Measurements from ENCODE around the gene DDX50.
"Not testable (repeated sequence)": the region's sequence is repeated elsewhere in the genome, so short reads cannot be mapped to it uniquely, and the experiment has no call there.

The DDX50 gene

GRCh38 chr10:68902382-68902781 is 1.3 kb downstream of the DDX50 start:
- DNase-seq: no peak

DNA sequence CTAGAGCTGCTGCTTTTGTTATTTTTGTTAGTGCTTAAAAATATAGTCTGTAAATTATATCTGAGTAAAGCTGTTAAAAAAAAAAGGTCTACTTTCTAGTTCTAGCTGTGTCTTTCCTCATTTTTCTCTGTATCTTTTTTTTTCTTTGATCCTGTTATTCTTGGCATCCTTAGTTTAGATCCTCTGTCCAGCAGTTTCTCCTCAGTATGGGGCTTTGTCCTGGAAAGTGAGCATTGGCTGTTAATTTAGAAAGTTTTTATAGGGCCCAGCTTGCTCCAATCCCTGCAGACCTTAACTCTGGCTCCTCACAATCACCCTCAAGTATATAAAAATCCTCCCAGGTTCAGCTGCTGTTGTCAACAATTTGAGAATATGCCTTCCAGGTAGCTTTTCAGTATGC is 23.5 kb downstream of the DDX50 start:
- DNase-seq: no peak

DNA sequence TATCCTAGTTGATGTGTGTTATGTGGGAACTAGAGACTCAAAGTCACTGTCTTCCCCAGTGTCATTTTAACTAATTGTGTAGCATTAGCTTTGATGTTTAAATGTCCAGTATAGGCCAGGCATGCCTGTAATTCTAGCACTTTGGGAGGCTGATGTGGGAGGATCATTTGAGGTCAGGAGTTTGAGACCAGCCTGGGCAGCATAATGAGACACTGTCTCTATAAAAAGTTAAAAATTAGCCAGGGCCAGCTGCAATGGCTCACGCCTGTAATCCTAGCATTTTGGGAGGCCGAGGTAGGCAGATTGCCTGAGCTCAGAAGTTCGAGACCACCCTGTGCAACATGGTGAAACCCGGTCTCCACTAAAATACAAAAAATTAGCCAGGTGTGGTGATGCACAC is 24.4 kb downstream of the DDX50 start:
- DNase-seq: no peak

- not testable (repeated sequence) for DNase-seq
Measured at GRCh38 chr10:68929157-68929556, 28.0 kb downstream of the DDX50 start.

GRCh38 chr10:68929888-68930287 is 28.8 kb downstream of the DDX50 start:
- not testable (repeated sequence) for DNase-seq

DNA sequence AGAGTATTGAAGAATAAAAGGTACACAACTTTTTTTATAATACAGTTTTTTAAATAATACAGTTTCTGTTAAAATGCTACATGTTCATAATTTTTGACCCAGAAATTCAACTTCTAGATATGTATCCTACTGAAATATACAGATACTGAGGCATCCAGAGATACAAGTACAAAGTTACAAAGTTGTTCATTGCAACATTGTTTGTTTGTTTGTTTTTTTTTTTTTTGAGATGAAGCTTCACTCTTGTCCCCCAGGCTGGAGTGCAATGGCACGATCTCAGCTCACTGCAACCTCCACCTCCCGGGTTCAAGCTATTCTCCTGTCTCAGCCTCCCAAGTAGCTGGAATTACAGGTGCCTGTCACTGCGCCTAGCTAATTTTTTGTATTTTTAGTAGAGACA is 31.7 kb downstream of the DDX50 start:
- not testable (repeated sequence) for DNase-seq

DNA sequence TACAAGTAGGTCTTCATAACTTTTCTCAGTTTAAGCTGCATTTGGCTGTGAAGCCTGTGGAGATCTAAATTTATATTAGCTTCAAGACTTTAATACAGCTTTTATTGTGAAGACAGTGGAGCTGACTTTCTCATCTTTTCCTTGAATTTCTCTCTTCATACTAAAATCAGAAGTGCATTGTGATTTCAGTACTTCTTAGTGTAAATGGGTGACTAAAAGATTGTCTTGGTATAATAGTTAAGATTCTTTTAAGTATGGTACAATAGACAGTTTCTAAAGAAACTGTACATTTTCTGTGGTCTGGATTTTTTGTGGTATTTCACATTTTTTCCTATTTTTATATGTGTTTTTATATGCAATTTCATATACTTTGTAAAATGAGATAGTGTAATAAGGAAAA is 33.9 kb downstream of the DDX50 start:
- no peak for DNase-seq

DNA sequence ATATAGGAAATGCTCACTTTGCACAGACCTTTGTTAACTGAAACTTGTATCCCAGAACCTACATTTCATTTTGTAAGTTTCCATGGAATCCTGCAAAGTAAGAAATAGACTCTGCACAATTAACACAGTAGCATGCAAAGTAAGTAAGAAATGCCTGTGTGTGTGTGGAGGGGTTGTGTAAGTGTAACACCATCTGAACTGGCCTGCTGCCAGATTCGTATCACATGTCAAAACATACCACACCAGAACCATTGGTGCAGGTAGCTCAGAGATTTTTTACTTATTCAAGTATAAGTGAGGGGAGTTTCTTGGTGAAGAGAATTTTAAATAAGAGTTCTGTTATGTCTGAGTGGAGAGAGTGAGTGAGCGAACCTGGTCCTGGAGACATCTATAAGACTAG is 37.0 kb downstream of the DDX50 start:
- DNase-seq: no peak

- no peak for DNase-seq
Measured at GRCh38 chr10:68938884-68939283, 37.8 kb downstream of the DDX50 start.

DNA sequence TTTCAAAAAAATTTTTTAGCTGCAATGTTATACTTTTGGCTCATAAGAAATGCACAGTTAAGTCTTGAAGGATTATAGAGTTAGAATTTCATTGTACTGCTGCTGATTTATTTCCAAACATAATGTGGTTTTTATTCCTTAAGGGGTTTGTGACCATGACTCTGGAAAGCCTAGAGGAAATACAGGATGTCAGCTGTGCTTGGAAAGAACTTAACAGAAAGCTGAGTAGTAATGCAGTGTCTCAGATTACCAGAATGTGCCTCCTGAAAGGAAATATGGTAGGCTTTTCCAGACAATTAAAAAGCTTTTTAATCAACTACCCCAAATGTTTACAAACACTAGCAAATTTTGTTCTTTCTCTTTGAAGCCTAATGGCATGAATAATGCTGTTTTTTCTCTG is 39.8 kb downstream of the DDX50 start:
- not testable (repeated sequence) for DNase-seq

GRCh38 chr10:68950598-68950997 is 49.5 kb downstream of the DDX50 start:
- no peak for DNase-seq

- DNase-seq: no peak
Measured at GRCh38 chr10:68954904-68955303, 53.8 kb downstream of the DDX50 start.

- DNase-seq: peak; percentile 2
Measured at GRCh38 chr10:68955355-68955831, 54.3 kb downstream of the DDX50 start.

- DNase-seq: peak; percentile 64
Measured at GRCh38 chr10:68955832-68956532, 54.9 kb downstream of the DDX50 start, which contains the start of gene DDX21. TSS of gene DDX21 (plus strand) at chr10:68956170. CDS start at chr10:68956226, 56 bp downstream.

- no peak for DNase-seq
Measured at GRCh38 chr10:68957284-68957615, 56.1 kb downstream of the DDX50 start.

DNA sequence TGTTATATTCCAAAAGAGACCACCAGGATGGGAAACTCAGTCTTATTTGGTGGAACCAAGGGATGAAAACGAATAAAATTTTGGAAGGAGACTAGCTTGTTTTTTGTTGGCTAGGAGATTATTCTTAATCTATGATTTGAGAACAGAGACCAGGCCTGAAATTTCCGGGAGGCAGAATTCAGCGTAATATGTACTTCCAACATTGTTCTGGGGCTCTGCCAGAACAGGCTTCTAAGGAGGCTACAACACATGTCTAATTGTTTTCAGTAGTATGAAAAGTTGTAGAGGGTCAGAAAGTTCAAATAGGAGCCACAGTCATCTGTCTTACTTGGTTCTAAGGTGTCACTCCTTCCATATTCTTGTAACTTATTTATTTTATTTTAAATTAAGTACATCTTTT is 56.5 kb downstream of the DDX50 start:
- no peak for DNase-seq

DNA sequence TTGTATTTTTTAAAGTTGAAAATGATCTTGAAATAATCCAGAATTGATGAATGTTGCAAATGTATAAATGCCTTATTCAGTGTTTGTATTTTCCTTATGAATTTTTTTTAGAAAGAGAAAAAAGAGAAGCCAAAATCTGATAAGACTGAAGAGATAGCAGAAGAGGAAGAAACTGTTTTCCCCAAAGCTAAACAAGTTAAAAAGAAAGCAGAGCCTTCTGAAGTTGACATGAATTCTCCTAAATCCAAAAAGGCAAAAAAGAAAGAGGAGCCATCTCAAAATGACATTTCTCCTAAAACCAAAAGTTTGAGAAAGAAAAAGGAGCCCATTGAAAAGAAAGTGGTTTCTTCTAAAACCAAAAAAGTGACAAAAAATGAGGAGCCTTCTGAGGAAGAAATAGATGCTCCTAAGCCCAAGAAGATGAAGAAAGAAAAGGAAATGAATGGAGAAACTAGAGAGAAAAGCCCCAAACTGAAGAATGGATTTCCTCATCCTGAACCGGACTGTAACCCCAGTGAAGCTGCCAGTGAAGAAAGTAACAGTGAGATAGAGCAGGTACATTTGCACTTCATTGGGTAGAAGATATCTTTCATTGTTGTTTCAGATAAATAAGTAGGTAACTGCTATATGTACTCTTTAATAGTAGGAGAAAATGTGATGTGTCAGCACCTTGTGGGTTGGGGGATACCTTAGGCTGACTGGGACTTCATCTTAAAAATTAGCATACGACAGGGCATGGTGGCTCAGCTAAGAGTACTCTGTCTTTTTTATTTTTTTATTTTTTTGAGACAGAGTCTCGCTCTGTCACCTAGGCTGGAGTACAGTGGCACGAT is 58.8 kb downstream of the DDX50 start:
- DNase-seq: no peak

GRCh38 chr10:68963151-68963550 is 62.0 kb downstream of the DDX50 start:
- DNase-seq: no peak

DNA sequence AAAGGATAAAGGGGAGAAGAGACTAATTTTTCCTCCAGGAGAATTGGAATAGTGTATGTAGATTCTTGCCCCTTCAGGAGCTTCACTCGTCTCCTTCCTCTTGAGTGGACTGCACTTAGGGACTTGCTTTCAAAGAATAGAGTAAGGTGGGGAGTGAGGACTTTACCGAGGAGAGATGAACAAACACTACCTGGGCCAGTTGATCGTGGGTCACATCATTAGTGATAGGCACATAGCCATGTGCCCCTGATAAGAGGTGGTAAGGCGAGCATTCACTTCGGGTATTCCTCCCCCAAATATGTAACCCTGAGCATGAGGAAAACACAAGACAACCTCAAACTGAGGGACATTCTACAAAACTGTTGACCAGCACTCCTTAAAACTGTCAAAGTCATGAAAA is 72.9 kb downstream of the DDX50 start:
- no peak for DNase-seq

DNA sequence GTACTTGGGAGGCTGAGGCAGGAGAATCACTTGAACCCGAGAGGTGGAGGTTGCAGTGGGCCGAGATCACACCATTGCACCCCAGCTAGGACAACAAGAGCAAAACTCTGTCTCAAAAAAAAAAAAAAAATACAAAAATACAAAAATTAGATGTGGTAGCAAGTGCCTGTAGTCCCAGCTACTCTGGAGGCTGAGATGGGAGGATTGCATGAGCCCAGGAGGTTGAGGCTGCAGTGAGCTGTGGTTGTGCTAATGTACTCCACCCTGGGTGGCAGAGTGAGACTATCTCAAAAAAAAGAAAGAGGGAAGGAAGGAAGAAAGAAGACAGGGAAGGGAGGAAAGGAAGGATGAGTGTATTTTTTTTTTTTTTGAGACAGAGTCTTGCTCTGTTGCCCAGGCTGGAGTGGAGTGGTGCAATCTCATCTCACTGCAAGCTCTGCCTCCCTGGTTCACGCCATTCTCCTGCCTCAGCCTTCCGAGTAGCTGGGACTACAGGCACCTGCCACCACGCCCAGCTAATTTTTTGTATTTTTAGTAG is 74.9 kb downstream of the DDX50 start:
- DNase-seq: not testable (repeated sequence)

DNA sequence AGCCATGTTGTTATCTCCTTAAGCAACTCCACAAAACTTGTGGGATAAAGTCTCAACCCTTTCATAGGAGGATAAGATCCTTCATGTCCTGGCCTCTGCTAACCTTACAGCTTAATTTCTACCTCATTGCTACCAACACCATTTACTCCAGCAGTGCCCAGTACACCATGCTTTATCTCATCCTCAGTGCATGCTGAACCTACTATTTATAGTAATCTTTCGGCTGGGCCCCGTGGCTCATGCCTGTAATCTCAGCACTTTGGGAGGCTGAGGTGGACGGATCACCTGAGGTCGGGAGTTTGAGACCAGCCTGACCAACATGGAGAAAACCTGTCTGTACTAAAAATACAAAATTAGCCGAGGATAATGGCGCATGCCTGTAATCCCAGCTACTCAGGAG is 78.6 kb downstream of the DDX50 start:
- DNase-seq: not testable (repeated sequence)

GRCh38 chr10:68981074-68981473 is 80.0 kb downstream of the DDX50 start:
- DNase-seq: no peak

GRCh38 chr10:68982389-68982788 is 81.3 kb downstream of the DDX50 start:
- DNase-seq: no peak

DNA sequence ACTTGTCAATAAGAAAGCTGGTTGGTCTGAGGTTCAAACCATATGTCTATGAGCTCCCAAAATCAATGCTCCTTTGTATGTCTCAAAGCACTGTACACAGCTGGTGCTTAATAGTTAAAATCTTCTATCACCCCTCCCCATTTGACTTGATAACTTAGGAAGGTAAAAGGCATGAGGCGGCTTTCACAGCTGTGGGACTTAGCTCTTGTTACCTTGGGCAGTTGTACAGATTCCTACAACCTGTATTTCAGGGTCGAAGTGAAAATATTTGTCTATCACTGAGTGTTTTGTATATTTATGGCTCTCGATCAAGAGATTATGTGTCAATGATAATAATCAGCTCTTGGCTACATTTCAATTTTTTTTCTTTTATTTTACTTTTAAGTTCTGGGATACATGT is 86.5 kb downstream of the DDX50 start:
- DNase-seq: no peak

Data from NCI-H2029 (cell line).